Measurements from ENCODE around the gene CSPG4.
"Not testable (repeated sequence)": the region's sequence is repeated elsewhere in the genome, so short reads cannot be mapped to it uniquely, and the experiment has no call there.

Gene CSPG4

DNA sequence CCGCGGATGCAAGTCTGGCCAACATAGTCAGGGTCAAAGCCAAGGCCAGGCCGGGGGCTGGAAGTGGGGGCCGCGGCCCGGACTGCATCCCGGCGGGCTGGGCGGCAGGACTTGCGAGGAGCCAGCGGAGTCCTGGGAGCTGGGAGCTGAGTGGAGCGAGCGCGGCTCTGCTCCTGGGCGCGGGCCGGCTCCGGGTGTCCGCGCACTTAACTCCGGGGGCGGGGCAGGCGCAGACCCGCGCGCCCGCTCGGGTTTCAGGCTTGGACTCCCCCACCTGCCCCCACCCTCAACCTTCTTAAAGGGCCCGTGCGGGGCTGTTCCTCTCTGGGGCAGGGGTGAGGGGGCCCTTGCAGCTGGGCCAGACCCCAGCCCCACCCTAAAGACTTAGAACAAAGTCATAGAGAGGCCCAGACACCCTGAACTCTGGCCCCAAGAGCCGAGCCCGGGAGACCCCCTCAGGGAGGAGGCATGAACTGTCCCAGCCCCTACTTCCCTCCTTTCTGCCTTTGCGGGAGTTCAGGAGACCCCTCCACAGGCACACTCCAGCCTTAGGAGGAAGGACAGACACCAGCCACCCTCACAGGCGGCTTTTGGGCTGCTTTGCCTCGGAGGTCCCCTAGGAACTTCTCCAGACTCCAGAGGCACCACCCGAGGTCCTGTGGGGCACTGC lies at the start of gene CSPG4:
Gene CSPG4, minus strand, starts transcription at position 181 of the 670 bp plus-strand sequence. Its CDS starts 93 bp downstream, at position 88.
- DNase-seq (no peak), ATAC-seq (peak; percentile 25)

DNA sequence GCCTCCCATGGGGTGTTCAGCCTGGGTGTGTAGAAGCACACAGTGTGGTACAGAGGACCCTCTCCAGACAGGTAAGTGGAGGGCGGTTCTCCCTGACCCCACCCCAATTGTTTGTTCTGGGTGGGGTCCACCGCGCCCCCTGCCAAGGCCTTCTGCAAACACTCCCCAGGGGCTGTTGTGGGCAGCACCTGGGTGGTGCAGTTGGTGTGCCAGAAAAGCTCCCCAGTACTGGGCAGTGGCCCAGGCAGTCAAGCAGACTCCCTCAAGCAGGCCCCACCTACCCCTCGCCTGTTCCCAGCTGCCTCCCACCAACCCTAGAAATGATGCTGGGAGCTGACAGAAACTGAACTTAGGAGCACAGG lies 49.7 kb upstream of the CSPG4 start:
- not testable (repeated sequence) for H3K4me3 Mint-ChIP-seq, H3K27me3 Mint-ChIP-seq, ATAC-seq, H3K9me3 Mint-ChIP-seq, H3K27ac Mint-ChIP-seq, DNase-seq
- H3K4me1 Mint-ChIP-seq: peaks cover 15% of the 10 kb centered on the region

More for the DNA sequence above, at the start of gene CSPG4:
- H3K4me3 Mint-ChIP-seq: no peak within 1 kb of the TSS
- peaks cover 20% of the 10 kb centered on the region for H3K27me3 Mint-ChIP-seq
- H3K4me1 Mint-ChIP-seq: no peaks in the 10 kb centered on the region
- H3K9me3 Mint-ChIP-seq: no peaks in the 10 kb centered on the region
- no peak within 1 kb of the TSS for H3K27ac Mint-ChIP-seq

GRCh38 chr15:75761446-75762356 lies 49.1 kb upstream of the CSPG4 start:
- Mint-ChIP-seq H3K4me1 (peaks cover 15% of the 10 kb centered on the region), H3K27ac (no peak overlapping the region), H3K27me3 (no peaks in the 10 kb centered on the region), H3K4me3 (no peak overlapping the region), H3K9me3 (no peaks in the 10 kb centered on the region)
- DNase-seq (no peak), ATAC-seq (no peak)

DNA sequence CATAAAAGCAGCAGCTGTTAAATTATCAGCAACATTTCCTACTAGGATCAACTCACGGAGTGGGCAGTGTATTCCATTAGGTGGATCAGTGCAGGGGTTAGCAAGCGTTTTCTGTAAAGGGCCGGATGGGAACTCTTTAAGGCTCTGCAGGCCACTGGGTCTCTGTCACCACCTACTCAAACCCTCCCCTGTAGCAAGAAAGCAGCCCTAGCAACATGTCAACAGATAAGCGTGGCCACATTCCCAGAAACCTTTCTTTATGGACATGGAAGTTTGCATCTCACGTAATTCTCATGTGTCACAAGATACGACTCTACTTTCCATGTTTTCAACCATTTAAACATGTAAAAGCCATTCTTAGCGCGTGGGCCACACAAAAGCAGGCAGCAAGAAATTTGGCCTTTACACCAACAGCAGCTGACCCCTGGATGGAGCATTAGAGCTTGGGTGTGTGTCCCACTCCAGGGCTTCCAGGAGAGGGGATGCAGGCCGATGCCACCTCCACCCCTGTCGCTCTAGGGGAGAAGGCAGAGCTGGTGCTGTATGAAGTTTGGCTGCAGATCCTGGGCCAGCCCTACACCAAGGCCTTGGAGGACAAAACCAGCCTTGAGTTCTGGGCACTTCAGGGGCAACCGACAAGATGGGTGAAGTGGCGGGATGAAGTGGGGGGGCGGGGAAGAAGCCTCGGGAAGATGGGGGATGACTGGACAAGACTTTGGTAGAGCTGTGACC lies 48.2 kb upstream of the CSPG4 start:
- Mint-ChIP-seq H3K4me3 (no peak overlapping the region), H3K9me3 (no peaks in the 10 kb centered on the region), H3K27me3 (no peaks in the 10 kb centered on the region), H3K27ac (no peak overlapping the region), H3K4me1 (peaks cover 15% of the 10 kb centered on the region)
- no peak for DNase-seq
- no peak for ATAC-seq

GRCh38 chr15:75760131-75760520 lies 47.5 kb upstream of the CSPG4 start:
- H3K27me3 Mint-ChIP-seq, H3K9me3 Mint-ChIP-seq, H3K27ac Mint-ChIP-seq, DNase-seq, ATAC-seq, H3K4me3 Mint-ChIP-seq: not testable (repeated sequence)
- peaks cover 15% of the 10 kb centered on the region for H3K4me1 Mint-ChIP-seq

DNA sequence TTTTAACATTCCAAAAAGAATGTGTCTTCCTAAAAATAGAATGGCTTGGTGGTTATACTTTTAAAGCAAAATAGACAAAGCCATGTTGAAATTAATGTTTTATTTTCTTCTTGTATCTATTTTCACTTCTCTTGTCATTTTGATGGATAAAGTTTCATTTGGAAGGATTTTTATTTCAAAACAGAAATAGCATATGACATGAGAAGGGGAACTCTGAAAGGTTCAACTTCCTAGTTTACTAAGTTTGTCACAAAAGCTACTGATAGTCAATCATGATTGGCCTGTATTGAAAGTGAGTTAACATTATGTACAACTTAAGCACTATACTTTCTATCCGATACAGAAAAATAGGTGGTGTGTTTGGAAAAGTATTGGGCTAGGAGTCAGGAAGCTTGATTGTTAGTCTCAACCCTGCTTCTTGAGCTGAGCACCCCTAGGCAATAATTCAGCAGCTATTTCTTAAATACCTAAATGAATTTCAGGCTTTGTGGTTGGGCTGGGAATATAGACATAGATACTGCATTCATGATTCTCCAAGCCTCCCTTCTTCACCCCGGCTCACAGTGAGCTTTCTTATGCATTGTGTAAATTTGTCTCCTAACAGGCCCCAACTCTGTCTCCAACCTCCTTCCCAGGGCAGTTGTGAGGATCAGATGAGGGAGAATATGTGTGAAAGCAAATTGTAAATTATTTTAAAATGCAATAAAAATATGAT lies 46.9 kb upstream of the CSPG4 start:
- ATAC-seq (no peak), DNase-seq (no peak)
- peak overlapping the region in 1 of 2 donors; percentile 86 for H3K27ac Mint-ChIP-seq
- H3K4me3 Mint-ChIP-seq: peak overlapping the region; percentile 96 to 97
- peaks cover 15% of the 10 kb centered on the region for H3K4me1 Mint-ChIP-seq
- H3K27me3 Mint-ChIP-seq: no peaks in the 10 kb centered on the region
- H3K9me3 Mint-ChIP-seq: no peaks in the 10 kb centered on the region

DNA sequence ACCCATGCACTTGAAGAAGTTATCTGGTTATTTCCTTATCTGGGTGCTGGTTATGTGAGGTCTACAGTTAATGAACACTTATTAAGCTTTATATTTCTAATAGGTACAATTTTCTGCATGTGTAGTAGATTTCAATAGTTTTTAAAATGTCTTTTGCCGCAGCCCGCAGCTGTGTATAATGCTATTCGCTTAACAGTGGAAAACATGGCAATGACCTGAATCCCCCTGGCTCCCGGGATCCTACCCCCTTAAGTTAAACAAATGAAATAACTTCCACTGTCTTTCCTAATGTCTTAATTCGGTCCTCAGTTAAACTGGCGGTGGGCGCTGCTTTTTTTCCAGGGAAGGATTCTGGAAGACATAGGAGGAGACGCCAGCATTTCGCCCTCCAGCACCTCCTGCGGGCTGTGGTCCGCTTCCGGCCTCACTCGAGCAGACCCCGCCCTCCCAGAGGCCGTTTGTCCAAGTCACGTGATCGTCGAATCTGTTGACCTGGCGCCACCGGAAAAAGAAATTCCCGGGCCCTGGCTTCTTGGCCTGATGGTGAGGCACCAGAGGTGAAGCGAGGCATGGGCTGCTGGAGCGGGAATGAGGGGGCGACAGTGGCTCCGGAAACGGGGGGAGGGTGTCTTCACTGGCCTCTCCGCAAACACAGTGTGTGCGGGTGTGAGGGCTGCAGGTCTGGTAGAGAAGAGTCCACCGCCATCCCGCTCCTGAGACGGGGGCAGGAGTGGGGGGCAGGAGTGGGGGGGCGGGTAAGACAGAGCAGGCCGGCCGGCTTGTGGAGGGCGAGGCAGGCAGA lies 45.6 kb upstream of the CSPG4 start:
- peak overlapping the region; percentile 96 to 97 for H3K4me3 Mint-ChIP-seq
- H3K4me1 Mint-ChIP-seq: peaks cover 15% of the 10 kb centered on the region
- H3K9me3 Mint-ChIP-seq: no peaks in the 10 kb centered on the region
- DNase-seq (peak; percentile 53 to 69), ATAC-seq (peak; percentile 87)
- peak overlapping the region; percentile 97 for H3K27ac Mint-ChIP-seq
- no peaks in the 10 kb centered on the region for H3K27me3 Mint-ChIP-seq

DNA sequence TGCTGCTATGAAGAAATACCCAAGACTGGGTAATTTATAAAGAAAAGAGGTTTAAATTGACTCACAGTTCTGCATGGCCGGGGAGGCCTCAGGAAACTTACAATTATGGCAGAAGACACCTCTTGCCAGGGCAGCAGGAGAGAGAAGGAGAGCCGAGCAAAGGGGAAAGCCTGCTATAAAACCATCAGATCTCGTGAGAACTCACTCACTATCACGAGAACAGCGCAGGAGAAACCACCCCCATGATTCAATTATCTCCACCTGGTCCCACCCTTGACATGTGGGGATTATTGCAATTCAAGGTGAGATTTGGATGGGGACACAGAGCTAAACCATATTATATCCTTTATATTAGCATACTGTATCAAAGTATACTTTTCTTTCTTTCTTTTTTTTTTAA lies 42.2 kb upstream of the CSPG4 start:
- not testable (repeated sequence) for DNase-seq, H3K9me3 Mint-ChIP-seq, ATAC-seq, H3K4me3 Mint-ChIP-seq, H3K27ac Mint-ChIP-seq
- Mint-ChIP-seq H3K27me3 (peaks cover 25% of the 10 kb centered on the region), H3K4me1 (peaks cover 19% of the 10 kb centered on the region)

GRCh38 chr15:75753145-75753544 lies 40.5 kb upstream of the CSPG4 start:
- Mint-ChIP-seq H3K27me3 (peaks cover 26% of the 10 kb centered on the region), H3K9me3 (no peaks in the 10 kb centered on the region), H3K4me1 (peaks cover 19% of the 10 kb centered on the region), H3K27ac (no peak overlapping the region), H3K4me3 (no peak overlapping the region)
- DNase-seq: no peak
- ATAC-seq: no peak

DNA sequence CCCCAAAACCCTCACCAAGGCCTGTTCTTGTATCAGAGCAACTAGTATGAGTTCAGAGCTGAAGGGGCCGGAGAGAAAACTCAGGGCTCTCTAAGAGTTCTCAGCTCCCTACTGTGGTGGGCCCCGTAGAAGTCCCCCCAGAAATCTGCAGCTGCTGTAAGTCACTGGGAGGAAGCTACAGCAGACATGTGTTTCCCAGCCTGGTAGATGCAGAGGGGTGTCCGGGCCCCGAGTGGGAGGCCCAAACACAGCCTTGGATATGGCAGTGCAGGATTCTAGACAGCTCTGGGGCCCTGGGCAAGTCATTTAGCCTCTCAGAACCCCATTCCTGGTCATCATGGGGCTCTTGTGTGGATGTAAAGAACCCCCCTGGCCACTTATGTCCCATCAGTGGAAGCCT lies 39.2 kb upstream of the CSPG4 start:
- peaks cover 18% of the 10 kb centered on the region for H3K4me1 Mint-ChIP-seq
- no peak overlapping the region for H3K27ac Mint-ChIP-seq
- peaks cover 30% of the 10 kb centered on the region for H3K27me3 Mint-ChIP-seq
- no peak for ATAC-seq
- H3K9me3 Mint-ChIP-seq: no peaks in the 10 kb centered on the region
- H3K4me3 Mint-ChIP-seq: no peak overlapping the region
- no peak for DNase-seq

GRCh38 chr15:75751116-75751875 lies 38.6 kb upstream of the CSPG4 start:
- Mint-ChIP-seq H3K9me3 (no peaks in the 10 kb centered on the region), H3K27me3 (peaks cover 34% of the 10 kb centered on the region), H3K27ac (no peak overlapping the region), H3K4me3 (no peak overlapping the region), H3K4me1 (peaks cover 18% of the 10 kb centered on the region)
- no peak for ATAC-seq
- DNase-seq: no peak

- ATAC-seq (no peak), DNase-seq (no peak)
- Mint-ChIP-seq H3K27me3 (peaks cover 34% of the 10 kb centered on the region), H3K27ac (no peak overlapping the region), H3K4me3 (no peak overlapping the region), H3K4me1 (peaks cover 18% of the 10 kb centered on the region), H3K9me3 (no peaks in the 10 kb centered on the region)
Measured at GRCh38 chr15:75750261-75751050, 37.8 kb upstream of the CSPG4 start.

- H3K4me1 Mint-ChIP-seq: peaks cover 18% of the 10 kb centered on the region
- no peak for DNase-seq
- no peak overlapping the region for H3K27ac Mint-ChIP-seq
- no peaks in the 10 kb centered on the region for H3K9me3 Mint-ChIP-seq
- H3K27me3 Mint-ChIP-seq: peaks cover 34% of the 10 kb centered on the region
- no peak for ATAC-seq
- H3K4me3 Mint-ChIP-seq: no peak overlapping the region
Measured at GRCh38 chr15:75749820-75750219, 37.2 kb upstream of the CSPG4 start.

Data from stimulated activated naive CD8-positive, alpha-beta T cell treated with anti-CD3 and anti-CD28 coated beads, Interleukin-15, amount 100 ng/mL, for 72 hours (primary cell).